HG03469 (cell line): ENCODE results near the gene CCDC116.

Experiments
- ATAC-seq: cut with Tn5 transposase; IDR thresholded peaks from one replicate; pipeline ENCODE4 v1.9.1; 2021; ENCODE audit warnings: mild to moderate bottlenecking, moderate library complexity, moderate number of reproducible peaks; ENCODE audit not compliant: unreplicated experiment

Gene CCDC116

DNA sequence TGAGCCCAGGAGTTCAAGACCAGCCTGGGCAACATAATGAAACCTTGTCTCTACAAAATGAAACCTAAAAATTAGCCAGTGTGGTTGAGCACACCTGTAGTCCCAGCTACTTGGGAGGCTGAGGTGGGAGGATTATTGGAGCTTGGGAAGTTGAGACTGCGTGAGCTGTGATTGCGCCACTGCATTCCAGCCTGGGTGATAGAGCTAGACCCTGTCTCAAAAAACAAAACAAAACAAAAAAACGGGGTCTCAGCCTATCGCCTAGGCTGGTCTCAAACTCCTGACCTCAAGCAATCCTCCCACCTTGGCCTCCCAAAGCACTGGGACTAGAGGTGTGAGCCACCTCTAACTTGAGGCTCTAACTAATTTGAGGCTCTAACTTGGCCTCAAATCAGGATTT is 46.8 kb downstream of the CCDC116 start:
- ATAC-seq = no peak

DNA sequence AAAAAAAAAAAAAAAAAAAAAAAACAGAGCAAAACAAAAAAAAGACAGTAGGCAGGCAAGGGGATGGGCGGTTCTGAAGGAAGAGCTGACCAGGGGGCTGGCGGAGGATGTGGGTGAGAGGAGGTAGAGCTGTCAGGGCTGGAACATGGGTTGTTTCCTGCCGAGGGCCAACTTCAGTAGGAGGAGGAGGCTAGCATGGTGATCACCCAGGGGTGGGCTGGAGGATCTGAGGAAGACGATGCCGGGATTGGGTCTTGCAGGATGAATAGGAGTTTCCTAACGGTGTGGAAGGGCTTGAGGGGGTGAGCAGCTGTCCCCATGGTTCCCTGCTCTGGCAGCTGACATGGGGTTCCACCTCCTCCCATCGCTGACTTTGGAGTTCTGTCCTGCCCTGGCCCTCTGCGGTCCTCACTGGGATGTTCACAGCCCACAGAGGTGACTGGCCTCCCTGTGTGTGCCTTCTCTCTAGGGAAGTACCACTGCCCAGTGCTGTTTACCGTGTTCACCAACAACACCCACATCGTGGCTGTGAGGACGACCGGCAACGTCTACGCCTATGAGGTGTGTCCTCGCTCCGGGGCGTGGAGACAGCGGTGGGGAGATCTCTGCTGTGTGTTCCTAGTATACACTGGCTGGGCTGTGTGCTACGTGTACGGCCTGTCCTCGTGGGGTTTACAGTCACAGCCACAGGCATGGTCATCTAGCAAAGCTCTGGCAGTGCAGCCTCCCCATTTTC is 48.4 kb downstream of the CCDC116 start:
- ATAC-seq = no peak

DNA sequence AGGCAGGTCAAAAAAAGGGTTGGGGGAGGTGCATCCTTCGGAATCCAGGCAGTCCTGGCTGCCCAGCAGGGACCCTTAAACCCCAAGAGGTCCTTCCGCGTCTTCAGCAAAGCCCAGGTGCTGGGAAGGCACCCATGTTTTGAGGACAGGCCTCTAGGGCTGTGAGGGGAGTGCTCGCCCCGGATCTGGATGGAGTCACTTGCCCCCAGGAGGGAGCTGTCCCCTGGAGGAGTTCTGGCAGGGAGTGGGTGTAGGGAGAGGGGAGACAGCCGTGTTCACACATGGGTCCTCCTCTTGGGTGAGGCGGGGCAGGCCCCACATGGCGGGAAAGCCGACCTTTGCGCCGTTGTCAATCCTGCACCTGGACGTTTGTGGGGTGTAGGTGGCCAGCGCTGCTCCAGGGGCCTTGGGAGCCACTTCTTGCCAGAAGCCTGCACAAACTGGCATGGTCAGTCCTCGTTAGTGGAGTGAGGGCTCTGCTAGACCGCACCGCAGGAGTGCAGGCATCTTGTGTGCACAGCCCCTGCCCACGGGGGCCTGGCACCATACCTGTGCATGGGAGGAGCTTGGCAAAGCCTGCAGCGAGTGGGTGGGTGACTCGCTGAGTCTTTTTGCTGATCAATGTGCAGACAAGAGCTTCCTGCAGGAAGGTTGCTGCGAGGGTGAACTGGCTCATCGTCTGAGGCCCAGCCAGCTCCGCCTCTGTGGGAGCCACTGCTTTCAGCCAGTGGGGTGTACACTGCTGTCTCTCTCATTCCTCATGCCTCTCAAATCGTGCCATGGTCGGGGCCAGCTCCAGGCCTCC is 49.2 kb downstream of the CCDC116 start:
- ATAC-seq = no peak

DNA sequence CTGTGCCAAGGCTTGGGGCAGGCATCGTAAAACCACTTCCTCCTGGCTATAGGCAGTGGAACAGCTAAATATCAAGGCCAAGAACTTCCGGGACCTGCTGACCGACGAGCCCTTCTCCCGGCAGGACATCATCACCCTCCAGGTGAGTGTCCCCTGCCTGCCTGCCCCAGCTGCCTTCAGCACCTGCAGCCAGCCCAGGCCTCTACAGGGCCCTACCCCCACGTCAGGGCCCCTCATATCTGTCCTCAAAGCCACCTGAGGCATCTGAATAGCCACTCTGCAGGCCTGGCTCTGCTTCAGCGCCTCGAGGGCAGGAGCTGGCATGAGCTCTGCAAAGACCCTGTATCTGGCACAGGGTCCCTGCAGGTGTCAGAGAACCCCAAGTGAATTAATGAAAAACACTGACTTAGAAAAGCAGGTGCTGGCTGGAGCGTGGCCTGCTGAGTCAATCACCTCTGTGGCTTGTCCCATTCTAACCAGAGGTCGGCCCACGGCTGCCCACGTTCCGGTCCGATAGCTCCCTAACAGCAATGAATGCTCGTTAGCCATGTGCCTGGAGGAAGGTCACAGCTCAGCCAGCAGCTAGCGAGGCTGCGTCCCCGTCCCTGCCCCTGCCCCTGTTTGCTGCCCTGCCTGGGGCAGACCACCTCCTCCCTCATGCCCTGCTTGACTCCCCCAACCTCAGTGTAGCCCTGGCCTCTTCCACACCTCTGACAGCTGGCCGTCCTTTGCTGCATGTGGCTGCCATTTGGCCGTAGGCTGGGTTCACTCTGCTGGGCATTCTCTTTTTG is 50.0 kb downstream of the CCDC116 start:
- no peak for ATAC-seq

DNA sequence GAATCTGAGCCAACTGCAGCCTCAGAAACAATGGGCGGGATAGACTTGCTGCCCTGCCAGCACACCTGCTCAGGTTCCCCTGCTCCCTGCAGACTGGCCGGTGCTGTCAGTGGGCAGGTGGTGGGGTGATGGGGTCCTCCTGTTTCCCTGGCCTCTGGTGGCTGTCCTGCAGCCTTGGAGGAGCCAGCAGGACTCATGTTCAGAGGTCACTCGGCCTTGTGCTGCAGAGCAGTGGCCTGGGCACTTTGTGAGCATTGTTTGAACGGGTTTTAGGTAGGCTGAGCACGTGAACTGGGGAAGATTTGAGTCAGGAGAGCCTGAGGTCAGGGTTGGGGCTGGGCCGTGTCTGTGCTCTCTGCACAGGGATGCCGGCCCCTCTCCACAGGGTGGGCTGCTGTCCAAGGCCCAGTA is 50.8 kb downstream of the CCDC116 start:
- no peak for ATAC-seq

DNA sequence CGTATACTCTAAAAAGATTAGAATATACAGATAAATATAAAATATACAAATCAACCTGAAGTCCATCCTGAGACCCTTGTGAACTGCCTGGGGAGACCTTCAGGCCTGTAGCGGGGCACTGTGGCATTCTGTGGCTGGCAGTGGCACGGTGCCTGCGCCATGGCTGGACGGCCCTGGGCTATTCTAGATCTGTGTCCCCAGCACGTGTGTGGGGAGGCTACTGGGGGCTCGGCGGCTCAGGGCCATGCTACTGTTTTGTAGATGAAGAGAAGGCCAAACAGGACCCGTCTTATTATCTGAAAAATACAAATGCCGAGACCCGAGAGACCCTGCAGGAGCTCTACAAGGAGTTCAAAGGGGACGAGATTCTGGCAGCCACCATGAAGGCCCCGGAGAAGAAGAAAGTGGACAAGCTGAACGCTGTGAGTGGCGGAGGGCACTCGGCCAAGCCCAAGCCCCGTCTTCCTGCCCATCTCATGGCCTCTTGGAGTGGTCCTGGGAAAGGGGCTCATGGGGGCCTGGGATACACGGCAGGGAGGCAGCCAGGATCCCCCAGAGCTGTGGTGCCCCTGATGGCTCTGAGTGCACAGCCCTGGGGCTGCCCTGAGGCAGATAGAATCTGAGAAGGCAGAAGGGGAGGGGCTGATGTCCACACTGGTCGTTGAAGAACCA is 52.1 kb downstream of the CCDC116 start:
- ATAC-seq = no peak

DNA sequence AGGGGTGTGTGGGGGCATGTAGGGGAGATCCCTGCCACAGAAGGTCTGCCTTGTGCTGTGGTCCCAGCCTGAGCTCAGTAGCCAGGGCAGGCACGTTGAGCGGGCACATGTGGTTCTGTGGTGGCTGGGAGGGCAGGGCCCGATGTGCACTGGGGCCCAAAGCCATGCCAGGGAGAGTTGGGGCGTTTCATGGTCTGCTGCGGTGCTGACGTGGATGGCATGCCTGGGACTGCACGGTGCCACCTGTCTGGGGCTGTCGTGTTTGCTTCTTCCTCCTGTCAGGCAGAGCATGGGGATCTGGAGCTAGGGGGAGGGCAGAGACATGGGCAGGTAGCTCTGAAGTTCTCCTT is 52.6 kb downstream of the CCDC116 start:
- ATAC-seq = no peak

DNA sequence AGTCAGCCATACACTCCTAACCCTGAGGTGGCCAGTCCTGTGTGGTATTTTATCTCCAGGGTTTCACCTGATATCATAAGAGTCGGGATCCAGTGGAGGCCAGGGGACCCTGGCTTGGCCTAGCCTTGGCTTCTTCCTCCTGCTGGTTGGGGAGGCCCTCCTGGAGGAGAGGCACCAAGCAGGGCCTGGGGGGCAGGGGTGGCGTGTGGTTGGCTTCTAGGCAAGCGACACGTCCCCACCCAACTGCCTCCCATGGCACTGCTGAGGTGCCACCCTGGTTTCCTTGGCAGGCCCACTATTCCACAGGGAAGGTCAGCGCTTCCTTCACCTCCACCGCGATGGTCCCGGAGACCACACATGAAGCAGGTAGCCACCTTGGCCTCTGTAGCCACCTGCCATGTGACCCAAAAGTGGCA is 53.6 kb downstream of the CCDC116 start:
- ATAC-seq = no peak
